GM20000 (cell line): ENCODE measurements around the gene TFDP2.

Source experiments
- DNase-seq: peaks from one replicate; pipeline ENCODE4 v3.0.0; 2012; ENCODE audit warnings: low spot score
- TF ChIP-seq, protein P1 (sequence below): IDR thresholded peaks from 2 replicates; pipeline ENCODE4 v1.5.1; 2012; ENCODE audit warnings: mild to moderate bottlenecking, control low read depth; ENCODE audit errors: extremely low read depth, missing control alignments

Gene TFDP2

DNA sequence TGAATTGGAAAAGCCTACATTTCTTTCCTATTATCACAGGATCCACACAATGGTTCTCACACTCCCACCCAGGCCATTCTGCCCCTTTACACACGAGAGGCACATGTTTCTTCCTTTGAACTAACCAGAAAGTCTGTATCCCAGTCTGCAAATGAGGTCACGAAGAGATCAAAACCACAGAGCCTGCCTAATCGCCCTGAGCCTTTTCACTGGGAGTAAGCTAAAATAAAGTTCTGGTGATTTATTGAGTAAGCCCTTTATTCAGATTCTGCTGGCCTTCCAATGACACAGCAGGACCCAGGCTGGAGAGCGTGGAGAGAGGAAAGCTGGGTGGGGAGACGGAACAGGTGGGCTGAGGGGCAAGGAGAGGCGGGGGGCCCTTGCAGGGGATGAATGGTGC is 194.2 kb downstream of the TFDP2 start:
- no peak for DNase-seq

DNA sequence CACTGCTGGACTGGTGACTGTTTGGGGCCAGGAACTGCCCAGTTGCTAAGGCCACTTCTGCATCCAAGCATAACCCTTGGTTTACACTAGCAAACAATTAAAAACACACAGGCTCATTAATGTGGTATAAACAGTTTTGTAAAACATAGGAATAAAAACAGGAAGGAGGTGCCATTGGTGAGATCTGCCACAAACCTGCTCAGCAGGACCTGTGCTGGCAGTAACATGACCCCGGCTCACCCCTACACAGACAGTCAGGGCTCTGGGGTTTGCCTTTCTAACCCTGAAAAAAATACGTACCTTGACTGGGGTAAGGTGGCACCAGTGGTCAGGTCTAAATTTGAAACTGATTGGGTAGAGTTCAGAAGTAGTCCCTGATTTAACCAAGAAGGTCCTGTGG is 196.7 kb downstream of the TFDP2 start:
- no peak for DNase-seq
- TF ChIP-seq, protein P1, sequence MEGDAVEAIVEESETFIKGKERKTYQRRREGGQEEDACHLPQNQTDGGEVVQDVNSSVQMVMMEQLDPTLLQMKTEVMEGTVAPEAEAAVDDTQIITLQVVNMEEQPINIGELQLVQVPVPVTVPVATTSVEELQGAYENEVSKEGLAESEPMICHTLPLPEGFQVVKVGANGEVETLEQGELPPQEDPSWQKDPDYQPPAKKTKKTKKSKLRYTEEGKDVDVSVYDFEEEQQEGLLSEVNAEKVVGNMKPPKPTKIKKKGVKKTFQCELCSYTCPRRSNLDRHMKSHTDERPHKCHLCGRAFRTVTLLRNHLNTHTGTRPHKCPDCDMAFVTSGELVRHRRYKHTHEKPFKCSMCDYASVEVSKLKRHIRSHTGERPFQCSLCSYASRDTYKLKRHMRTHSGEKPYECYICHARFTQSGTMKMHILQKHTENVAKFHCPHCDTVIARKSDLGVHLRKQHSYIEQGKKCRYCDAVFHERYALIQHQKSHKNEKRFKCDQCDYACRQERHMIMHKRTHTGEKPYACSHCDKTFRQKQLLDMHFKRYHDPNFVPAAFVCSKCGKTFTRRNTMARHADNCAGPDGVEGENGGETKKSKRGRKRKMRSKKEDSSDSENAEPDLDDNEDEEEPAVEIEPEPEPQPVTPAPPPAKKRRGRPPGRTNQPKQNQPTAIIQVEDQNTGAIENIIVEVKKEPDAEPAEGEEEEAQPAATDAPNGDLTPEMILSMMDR: no peak

More for the DNA sequence above, 194.2 kb downstream of the TFDP2 start:
- TF ChIP-seq, protein P1: no peak

DNA sequence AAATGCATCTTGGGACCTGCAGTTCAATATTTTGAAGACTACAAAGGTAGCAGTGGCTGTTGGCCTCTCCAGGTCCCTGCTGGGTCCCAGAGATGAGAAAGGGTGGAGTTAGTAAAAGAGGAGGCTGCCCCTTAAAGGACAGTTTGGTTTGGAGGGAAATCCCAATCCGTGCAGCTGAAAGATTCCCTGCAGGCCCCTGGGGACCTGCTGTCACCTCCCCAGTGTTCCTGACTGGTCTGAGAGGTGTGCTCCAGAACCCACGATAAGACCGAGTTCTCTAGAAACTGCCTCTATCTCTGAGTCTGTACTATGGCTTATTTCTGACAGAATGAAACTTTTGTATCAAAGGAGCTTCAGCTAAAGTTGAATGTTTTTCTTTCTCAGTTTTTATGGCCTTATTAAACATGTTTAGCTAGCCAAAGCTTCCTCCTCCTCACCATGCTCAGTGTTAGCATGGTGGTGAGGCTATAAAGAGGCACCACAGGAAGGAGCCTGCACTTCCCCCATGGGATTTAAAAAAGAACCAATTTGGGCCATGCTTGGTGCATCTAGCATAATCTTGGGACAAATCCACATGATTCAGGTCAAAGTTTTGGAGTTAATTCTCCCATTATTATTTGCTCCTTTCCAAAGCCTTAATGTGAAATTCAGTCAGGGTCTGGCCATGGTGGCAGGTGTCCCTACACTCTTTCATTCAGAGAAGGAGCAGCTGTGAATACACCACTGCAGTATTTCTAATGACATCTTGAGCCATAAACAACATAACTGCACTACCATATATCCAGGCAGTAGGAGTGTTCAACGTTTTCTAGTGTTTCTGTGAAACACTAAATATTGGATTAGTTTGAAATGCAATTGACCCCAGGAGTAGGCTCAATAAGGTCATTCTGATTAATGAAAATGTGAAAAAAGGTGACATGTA is 198.5 kb downstream of the TFDP2 start:
- TF ChIP-seq, protein P1: no peak

DNA sequence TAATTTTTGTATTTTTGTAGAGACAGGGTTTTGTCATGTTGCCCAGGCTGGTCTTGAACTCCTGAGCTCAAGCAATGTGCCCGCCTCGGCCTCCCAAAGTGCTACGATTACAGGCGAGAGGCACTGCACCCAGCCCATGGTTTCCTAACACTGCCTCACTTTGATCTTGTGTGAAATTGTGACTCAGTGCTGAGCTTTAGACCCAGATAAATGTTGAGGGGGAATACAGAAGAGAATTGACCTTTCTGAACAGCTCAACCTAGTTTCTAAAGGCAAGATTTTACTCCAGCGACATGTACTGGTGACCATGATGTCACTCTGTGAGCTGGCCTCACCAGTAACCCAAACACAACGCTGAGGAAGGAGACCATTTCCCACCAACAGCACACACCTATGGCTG is 199.4 kb downstream of the TFDP2 start:
- TF ChIP-seq, protein P1: no peak
- no peak for DNase-seq

More for the DNA sequence above, 198.5 kb downstream of the TFDP2 start:
- no peak for DNase-seq

DNA sequence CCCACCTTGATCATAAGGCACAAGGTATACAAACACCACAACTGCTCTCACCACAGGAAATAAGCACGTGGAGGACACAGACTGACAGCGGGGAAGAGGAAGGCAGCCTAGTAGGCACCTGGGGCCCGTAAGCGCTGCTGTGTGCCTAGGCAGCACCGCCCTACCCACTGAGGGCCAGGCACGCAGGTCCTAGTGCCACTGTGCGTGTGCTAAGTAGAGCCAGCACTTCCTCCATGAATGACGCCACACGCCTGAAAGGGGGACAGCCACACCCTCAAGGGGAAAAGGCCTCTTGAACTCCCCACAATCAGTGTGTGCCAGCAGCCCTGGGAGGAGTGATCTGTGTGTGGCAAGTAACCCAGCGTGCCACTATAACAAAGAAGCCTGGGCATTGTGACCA is 199.9 kb downstream of the TFDP2 start:
- no peak for DNase-seq
- TF ChIP-seq, protein P1: no peak

DNA sequence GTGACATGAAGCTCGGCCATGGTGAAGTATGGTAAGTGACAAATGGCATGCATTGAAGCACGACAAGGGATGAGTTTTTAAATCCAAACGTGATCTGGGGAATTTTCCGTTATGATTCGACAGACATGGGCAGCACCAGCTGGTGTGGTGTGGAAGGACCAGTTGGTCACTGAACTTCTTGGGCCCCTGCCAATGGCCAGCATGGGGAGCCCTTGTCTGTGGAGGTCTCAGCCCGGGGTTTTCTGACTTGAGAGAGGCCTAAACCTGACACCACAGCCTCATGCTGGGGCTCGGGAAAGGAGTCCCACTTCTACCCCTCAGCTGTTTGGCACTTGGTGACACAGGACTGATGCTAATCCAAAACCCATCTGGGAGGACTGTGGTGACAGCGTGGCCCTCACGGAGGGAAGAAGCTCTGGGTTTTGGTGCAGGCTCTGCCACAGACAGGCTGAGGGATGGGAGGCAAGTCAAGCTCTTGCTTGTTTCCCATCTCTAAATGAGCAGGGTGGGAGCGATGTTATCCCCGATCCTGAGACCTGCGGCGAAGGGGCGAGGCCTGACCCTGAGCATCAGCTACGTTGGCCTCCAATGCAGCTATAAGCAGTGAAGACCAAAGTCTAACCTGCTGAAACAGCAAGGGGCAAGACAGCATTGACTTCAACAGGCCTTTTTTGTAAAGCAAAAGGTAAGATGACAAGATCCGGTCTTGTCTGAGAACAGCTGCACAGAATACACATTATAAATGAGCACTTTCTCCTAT is 203.4 kb downstream of the TFDP2 start:
- no peak for DNase-seq
- TF ChIP-seq, protein P1: no peak

DNA sequence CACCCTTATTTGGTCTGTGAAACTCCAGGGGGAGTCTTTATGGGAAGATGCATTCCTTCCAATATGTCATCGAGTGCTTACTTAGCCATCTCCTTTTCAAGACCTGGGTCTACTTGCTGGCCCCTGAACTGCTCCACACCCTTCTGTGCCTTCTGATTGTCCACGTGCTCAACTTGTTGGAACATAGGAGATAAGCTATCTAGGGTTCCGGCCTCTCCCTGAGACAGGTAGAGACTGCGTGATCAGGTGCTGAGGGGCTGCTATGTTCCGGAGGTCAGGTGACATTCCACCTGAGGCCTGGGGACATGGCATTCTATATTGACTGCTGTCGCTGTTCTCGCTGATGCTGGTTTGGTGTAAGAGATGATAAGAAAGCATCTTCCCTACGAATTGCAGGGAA is 207.3 kb downstream of the TFDP2 start:
- TF ChIP-seq, protein P1: no peak
- no peak for DNase-seq
